H9 (cell line): ENCODE results near the gene NR5A1. TPM values are rescaled to one million over a fixed set of nuclear protein-coding genes. Genes with fewer than 3 reads are reported as not detected.

Experiments used
- DNase-seq: peaks from one replicate; pipeline ENCODE4 v3.0.0-alpha.2; 2017
- H2AFZ ChIP-seq: one replicate; pipeline ENCODE4 v1.6.1; 2013; ENCODE audit warnings: mild to moderate bottlenecking, low read length, control low read depth, moderate library complexity
- H2AK5ac ChIP-seq: 2 replicates; pipeline ENCODE4 v1.6.1; 2013; ENCODE audit warnings: low read length, control low read depth, mixed read lengths; ENCODE audit not compliant: insufficient read length
- H2BK120ac ChIP-seq: one replicate; pipeline ENCODE4 v1.6.1; 2013; ENCODE audit warnings: low read depth, mild to moderate bottlenecking, low read length, control low read depth, inconsistent platforms; ENCODE audit not compliant: poor library complexity, severe bottlenecking
- H2BK12ac ChIP-seq: 2 replicates; pipeline ENCODE4 v1.6.1; 2013; ENCODE audit warnings: low read length, control low read depth, mixed read lengths, low read depth; ENCODE audit not compliant: insufficient read length
- H2BK15ac ChIP-seq: 2 replicates; pipeline ENCODE4 v1.6.1; 2013; ENCODE audit warnings: low read depth, low read length, control low read depth
- H2BK20ac ChIP-seq: one replicate; pipeline ENCODE4 v1.6.1; 2013; ENCODE audit warnings: low read depth, mild to moderate bottlenecking, low read length, control low read depth, inconsistent platforms; ENCODE audit not compliant: poor library complexity, severe bottlenecking
- H2BK5ac ChIP-seq: 2 replicates; pipeline ENCODE4 v1.6.1; 2013; ENCODE audit warnings: low read length, control low read depth, mixed read lengths; ENCODE audit not compliant: insufficient read length
- H3K14ac ChIP-seq: 2 replicates; pipeline ENCODE4 v1.6.1; 2013; ENCODE audit warnings: low read length, control low read depth; ENCODE audit not compliant: insufficient read depth
- H3K18ac ChIP-seq: 2 replicates; pipeline ENCODE4 v1.6.1; 2013; ENCODE audit warnings: low read depth, mild to moderate bottlenecking, mixed read lengths, low read length, control low read depth; ENCODE audit not compliant: insufficient read length
- H3K23ac ChIP-seq: 2 replicates; pipeline ENCODE4 v1.6.1; 2013; ENCODE audit warnings: low read length, control low read depth, mixed read lengths, low read depth; ENCODE audit not compliant: insufficient read length
- H3K23me2 ChIP-seq: 2 replicates; pipeline ENCODE4 v1.6.1; 2013; ENCODE audit warnings: low read depth, mild to moderate bottlenecking, mixed read lengths, low read length, control low read depth; ENCODE audit not compliant: insufficient read length, poor library complexity, severe bottlenecking
- H3K27ac ChIP-seq: 2 replicates; pipeline ENCODE4 v1.5.1; 2013; ENCODE audit warnings: low read length, control low read depth, mixed read lengths, low read depth; ENCODE audit not compliant: insufficient read length
- H3K27me3 ChIP-seq: 2 replicates; pipeline ENCODE4 v1.6.1; 2013; ENCODE audit warnings: low read length, control low read depth, inconsistent platforms; ENCODE audit not compliant: insufficient read depth
- H3K4ac ChIP-seq: 2 replicates; pipeline ENCODE4 v1.6.1; 2013; ENCODE audit warnings: low read depth, mild to moderate bottlenecking, control low read depth, inconsistent platforms, low read length, moderate library complexity
- H3K4me1 ChIP-seq: 2 replicates; pipeline ENCODE4 v1.6.1; 2013; ENCODE audit warnings: low read length, control low read depth, inconsistent platforms; ENCODE audit not compliant: insufficient read depth
- H3K4me2 ChIP-seq: 2 replicates; pipeline ENCODE4 v1.6.1; 2013; ENCODE audit warnings: low read length, control low read depth, mixed read lengths; ENCODE audit not compliant: insufficient read length, insufficient read depth
- H3K56ac ChIP-seq: 2 replicates; pipeline ENCODE4 v1.6.1; 2013; ENCODE audit warnings: low read depth, mild to moderate bottlenecking, mixed read lengths, low read length, control low read depth; ENCODE audit not compliant: insufficient read length
- H3K79me1 ChIP-seq: 2 replicates; pipeline ENCODE4 v1.6.1; 2013; ENCODE audit warnings: low read depth, mild to moderate bottlenecking, moderate library complexity, low read length, control low read depth, inconsistent platforms; ENCODE audit not compliant: insufficient read depth, poor library complexity, severe bottlenecking
- H3K79me2 ChIP-seq: 2 replicates; pipeline ENCODE4 v1.6.1; 2013; ENCODE audit warnings: low read length, control low read depth, inconsistent platforms; ENCODE audit not compliant: insufficient read depth
- H3K9ac ChIP-seq: 2 replicates; pipeline ENCODE4 v1.6.1; 2013; ENCODE audit warnings: low read length, control low read depth, mixed read lengths; ENCODE audit not compliant: insufficient read length; ENCODE audit errors: extremely low read depth
- H3K9me3 ChIP-seq: one replicate; pipeline ENCODE4 v1.6.1; 2013; ENCODE audit warnings: low read depth, low read length, inconsistent platforms; ENCODE audit not compliant: control insufficient read depth
- H3T11ph ChIP-seq: one replicate; pipeline ENCODE4 v1.6.1; 2013; ENCODE audit warnings: mild to moderate bottlenecking, low read length, control low read depth, inconsistent platforms
- H4K20me1 ChIP-seq: one replicate; pipeline ENCODE4 v1.6.1; 2013; ENCODE audit not compliant: control insufficient read depth, insufficient read length, insufficient read depth
- H4K5ac ChIP-seq: 2 replicates; pipeline ENCODE4 v1.6.1; 2013; ENCODE audit warnings: low read depth, mild to moderate bottlenecking, mixed read lengths, low read length, control low read depth; ENCODE audit not compliant: insufficient read length
- H4K8ac ChIP-seq: replicated peaks from 2 replicates; pipeline ENCODE4 v1.6.1; 2013; ENCODE audit warnings: low read length, control low read depth, mixed read lengths, low read depth; ENCODE audit not compliant: insufficient read length
- H4K91ac ChIP-seq: 2 replicates; pipeline ENCODE4 v1.6.1; 2013; ENCODE audit warnings: low read depth, mild to moderate bottlenecking, moderate library complexity, mixed read lengths, low read length, control low read depth; ENCODE audit not compliant: insufficient read length
- H3K27ac Mint-ChIP-seq, 3 experiments: 2 replicates in 2 of 3; 3 replicates in 1 of 3; pipeline ENCODE4 v1.8.0; 2020 to 2021; ENCODE audit warnings: mixed read lengths in 3 of 3, mild to moderate bottlenecking in 1 of 3, moderate library complexity in 1 of 3
- H3K27me3 Mint-ChIP-seq: 2 replicates; pipeline ENCODE4 v1.8.0; 2021; ENCODE audit warnings: low read depth, mild to moderate bottlenecking, moderate library complexity, mixed read lengths
- H3K36me3 Mint-ChIP-seq, 3 experiments: 2 replicates in 2 of 3; 3 replicates in 1 of 3; pipeline ENCODE4 v1.8.0; 2020 to 2021; ENCODE audit warnings: low read depth in 3 of 3, mixed read lengths in 3 of 3; ENCODE audit not compliant: insufficient read depth in 1 of 3
- H3K4me1 Mint-ChIP-seq, 2 experiments: 2 replicates each; pipeline ENCODE4 v1.8.0; 2020; ENCODE audit warnings: mixed read lengths in 2 of 2
- H3K4me3 Mint-ChIP-seq, 2 experiments: 2 replicates in 1 of 2; 3 replicates in 1 of 2; pipeline ENCODE4 v1.8.0; 2020 to 2021; ENCODE audit warnings: mild to moderate bottlenecking in 2 of 2, mixed read lengths in 2 of 2, moderate library complexity in 1 of 2
- H3K9me3 Mint-ChIP-seq, 2 experiments: 2 replicates in 1 of 2; 3 replicates in 1 of 2; pipeline ENCODE4 v1.8.0; 2020; ENCODE audit warnings: mild to moderate bottlenecking in 2 of 2, mixed read lengths in 2 of 2, moderate library complexity in 1 of 2
- CTCF ChIP-seq: fragments of 200-600 bp; sonication (generic); conservative IDR thresholded peaks from 3 replicates; pipeline ENCODE4 v1.8.0; 2021; ENCODE audit warnings: antibody characterized with exemption, mild to moderate bottlenecking
- WGBS: extraction: QIAGEN DNeasy Blood & Tissue Kit; methylation state at CpG from one replicate; pipeline ENCODE4 v1.1.7; 2013; ENCODE audit warnings: missing lambda C conversion rate, low lambda C conversion rate, mixed read lengths; ENCODE audit not compliant: insufficient read length; ENCODE audit errors: extremely low coverage; 5-methylcytosine and 5-hydroxymethylcytosine counted together
- total RNA-seq: library from RNA; stranded (reverse); gene quantifications from 2 replicates; pipeline ENCODE4 v1.2.1, GENCODE V29; 2021

NR5A1 gene
- total RNA-seq, 1 experiment from 2014 or later = 0.37 TPM

GRCh38 chr9:124485201-124485600 is 22.0 kb downstream of the NR5A1 start:
- no peak overlapping the region for H3K9ac ChIP-seq
- H2BK20ac ChIP-seq = no peak overlapping the region
- no peak overlapping the region for H3K23ac ChIP-seq
- H3K18ac ChIP-seq = no peak overlapping the region
- H3K27me3 ChIP-seq = no peaks in the 10 kb centered on the region; the same call in 1 of the 2 replicates
- no peak overlapping the region for H3K27ac ChIP-seq
- no peaks in the 10 kb centered on the region for H3K79me2 ChIP-seq
- H3K79me1 ChIP-seq = no peaks in the 10 kb centered on the region
- H2BK15ac ChIP-seq = no peak overlapping the region
- H4K91ac ChIP-seq = no peak overlapping the region
- H3T11ph ChIP-seq = no peak overlapping the region
- H2AK5ac ChIP-seq = no peak overlapping the region
- no peak for TF ChIP-seq CTCF
- Mint-ChIP-seq H3K36me3 (no peaks in the 10 kb centered on the region), H3K27ac (no peak overlapping the region), H3K4me3 (no peak overlapping the region), H3K27me3 (peaks cover 50% of the 10 kb centered on the region), H3K4me1 (peaks cover 27 to 60% of the 10 kb centered on the region in 2 experiments), H3K9me3 (peaks cover 2 to 4% of the 10 kb centered on the region in 2 experiments; a peak in 2 of 5 replicates)
- WGBS = no CpG with 5 or more reads among the region's 13 CpGs
- H3K14ac ChIP-seq = no peak overlapping the region; the same call in 1 of the 2 replicates
- H3K4me1 ChIP-seq = no peaks in the 10 kb centered on the region
- no peak overlapping the region for H2BK12ac ChIP-seq
- H3K4ac ChIP-seq = no peak overlapping the region
- no peak overlapping the region for H2BK5ac ChIP-seq
- no peak overlapping the region for H2BK120ac ChIP-seq
- H2AFZ ChIP-seq = no peak overlapping the region
- no peak overlapping the region for H3K56ac ChIP-seq
- no peak for DNase-seq
- peaks cover 4% of the 10 kb centered on the region for H3K23me2 ChIP-seq
- no peaks in the 10 kb centered on the region for H3K9me3 ChIP-seq
- H4K5ac ChIP-seq = no peak overlapping the region
- peaks cover 3% of the 10 kb centered on the region for H4K20me1 ChIP-seq
- no peak overlapping the region for H3K4me2 ChIP-seq
- no peak overlapping the region for H4K8ac ChIP-seq
